Posterior vena cava (tissue), 2 donors: Measurements from ENCODE around the gene CCL1. TPM values are rescaled to one million over a fixed set of nuclear protein-coding genes. Genes with fewer than 3 reads are reported as not detected.

Source experiments
- DNase-seq: peaks from one replicate; pipeline ENCODE4 v3.0.0-alpha.2; 2020; ENCODE audit warnings: low spot score
- intact Hi-C, 2 donors: fragments of 100-400 bp; cut with DNase I; formaldehyde crosslinking; loops; one replicate each; pipeline versions ENCODE4 v1.14.1 to v1.14.2; 2022 to 2023
- total RNA-seq, 2 donors: library from RNA; stranded (reverse); fragmentation: NEBNext Ultra II Directional; extraction: Animal tissue kit (Norgen Biotek cat#: 25700); gene quantifications; one replicate each; pipeline ENCODE4 v1.2.1, GENCODE V29; 2021
- donor health status: DM: yes; HTN: yes; CAD: no.
- donor health status: DM: yes; HTN: yes; CAD: no.

The CCL1 gene
- total RNA-seq, 2 donors from 2014 or later: not detected

- intact Hi-C loops: no loop called here
- no peak for DNase-seq
Measured at GRCh38 chr17:34314279-34314678, 48.8 kb downstream of the CCL1 start.

- no peak for DNase-seq
- intact Hi-C loops: no loop called here
Measured at GRCh38 chr17:34313164-34313563, 49.9 kb downstream of the CCL1 start.

- DNase-seq: no peak
- intact Hi-C loops: no loop called here
Measured at GRCh38 chr17:34312080-34312479, 51.0 kb downstream of the CCL1 start.

GRCh38 chr17:34311291-34311690 is 51.7 kb downstream of the CCL1 start:
- no peak for DNase-seq
- intact Hi-C loops: no loop called here

Other genes with a start within 250 kb of the CCL1 start
- 100 to 1,000 TPM in 1 of 2 donors, 10 to 100 TPM in 1; 39.1 to 155 TPM for gene CCL2, start 107.9 kb downstream of the CCL1 start, total RNA-seq
- under 1 TPM in 1 of 2 donors, not detected in 1; 0.52 TPM for gene CCL7, start 93.0 kb downstream of the CCL1 start, total RNA-seq
- under 1 TPM in 1 of 2 donors, not detected in 1; 0.90 TPM for gene CCL11, start 77.5 kb downstream of the CCL1 start, total RNA-seq
- gene CCL8, start 43.8 kb downstream of the CCL1 start, total RNA-seq: under 1 TPM; 0.42 to 0.81 TPM
- 1 to 10 TPM; 3.1 to 4.0 TPM for gene CCL13, start 6.8 kb downstream of the CCL1 start, total RNA-seq
- under 1 TPM; 0.42 to 0.67 TPM for gene TMEM132E, start 216.3 kb upstream of the CCL1 start, total RNA-seq